CD14-positive monocyte (primary cell): ENCODE measurements around the gene RASSF7. TPM values are rescaled to one million over a fixed set of nuclear protein-coding genes. Genes with fewer than 3 reads are reported as not detected.
A peak's percentile ranks its signal among the peaks of the same experiment; 100 is the strongest.

Experiments
- DNase-seq, 3 donors: peaks; one replicate each; pipeline ENCODE4 v3.0.0-alpha.2; 2011 to 2022
- H2AFZ ChIP-seq: 2 replicates; pipeline ENCODE4 v1.6.0; 2012; ENCODE audit warnings: mild to moderate bottlenecking, low read depth, low read length, inconsistent platforms; ENCODE audit not compliant: insufficient read depth, poor library complexity, severe bottlenecking
- H3K27ac ChIP-seq, 2 donors: 1 replicate in 1 of 2; 2 replicates in 1 of 2; pipeline ENCODE4 v1.5.1; 2012 to 2013; ENCODE audit warnings: low read length in 2 of 2, control low read depth in 1 of 2, inconsistent platforms in 1 of 2, low read depth in 1 of 2, mild to moderate bottlenecking in 1 of 2
- H3K27me3 ChIP-seq, 2 donors: one replicate each; pipeline versions ENCODE4 v1.6.0 to v1.6.1; 2011 to 2013; ENCODE audit warnings: low read length in 2 of 2; ENCODE audit not compliant: control insufficient read depth in 2 of 2, insufficient read depth in 2 of 2
- H3K36me3 ChIP-seq, 2 donors: replicated peaks in 1 of 2; 1 replicate in 1 of 2; 2 replicates in 1 of 2; pipeline versions ENCODE4 v1.5.1 to v1.6.1; 2012 to 2013; ENCODE audit warnings: low read length in 2 of 2, control low read depth in 1 of 2, inconsistent platforms in 1 of 2, mild to moderate bottlenecking in 1 of 2; ENCODE audit not compliant: insufficient read depth in 2 of 2, control insufficient read depth in 1 of 2
- H3K4me1 ChIP-seq, 2 donors: 1 replicate in 1 of 2; 2 replicates in 1 of 2; pipeline versions ENCODE4 v1.5.1 to v1.6.1; 2012 to 2013; ENCODE audit warnings: low read length in 2 of 2, control low read depth in 1 of 2, inconsistent platforms in 1 of 2, mild to moderate bottlenecking in 1 of 2, moderate library complexity in 1 of 2; ENCODE audit not compliant: insufficient read depth in 2 of 2, control insufficient read depth in 1 of 2
- H3K4me2 ChIP-seq: replicated peaks from 2 replicates; pipeline ENCODE3; 2012; ENCODE audit warnings: low read length, moderate library complexity, mild to moderate bottlenecking; ENCODE audit not compliant: poor library complexity, severe bottlenecking; ENCODE audit errors: extremely low read depth
- H3K4me3 ChIP-seq, 3 experiments: fragments of 200-600 bp in 1 of 3; sonication (generic) in 1 of 3; replicated peaks in 1 of 3; 1 replicate in 2 of 3; 2 replicates in 1 of 3; pipeline ENCODE4 v1.5.1; 2011 to 2013; ENCODE audit warnings: low read length in 3 of 3, mild to moderate bottlenecking in 3 of 3, control low read depth in 2 of 3, low read depth in 2 of 3, inconsistent platforms in 1 of 3, moderate library complexity in 1 of 3
- H3K79me2 ChIP-seq: 2 replicates; pipeline ENCODE4 v1.6.0; 2012; ENCODE audit warnings: mild to moderate bottlenecking, control low read depth, inconsistent platforms, low read length, moderate library complexity; ENCODE audit not compliant: insufficient read depth
- H3K9ac ChIP-seq: 2 replicates; pipeline ENCODE4 v1.6.0; 2017; ENCODE audit warnings: low read length, mild to moderate bottlenecking; ENCODE audit not compliant: insufficient read depth, poor library complexity, severe bottlenecking
- H3K9me3 ChIP-seq, 2 donors: replicated peaks in 1 of 2; 1 replicate in 1 of 2; 2 replicates in 1 of 2; pipeline versions ENCODE4 v1.5.1 to v1.6.1; 2012 to 2013; ENCODE audit warnings: low read length in 2 of 2, control low read depth in 1 of 2; ENCODE audit not compliant: control insufficient read depth in 1 of 2, insufficient read depth in 1 of 2
- H4K20me1 ChIP-seq: 2 replicates; pipeline ENCODE4 v1.6.0; 2012; ENCODE audit warnings: mild to moderate bottlenecking, low read length, control low read depth, moderate library complexity; ENCODE audit not compliant: insufficient read depth
- H3K27ac Mint-ChIP-seq, 7 donors: one replicate each; pipeline ENCODE4 v1.8.0; 2020; ENCODE audit warnings: mild to moderate bottlenecking in 7 of 7, mixed read lengths in 7 of 7, moderate library complexity in 6 of 7, inconsistent platforms in 2 of 7
- H3K27me3 Mint-ChIP-seq, 3 donors: one replicate each; pipeline ENCODE4 v1.8.0; 2021 to 2022; ENCODE audit warnings: low read depth in 3 of 3, mild to moderate bottlenecking in 3 of 3, mixed read lengths in 3 of 3, moderate library complexity in 3 of 3, inconsistent platforms in 1 of 3
- H3K36me3 Mint-ChIP-seq, 2 donors: one replicate each; pipeline ENCODE4 v1.8.0; 2020; ENCODE audit warnings: mixed read lengths in 2 of 2, inconsistent platforms in 1 of 2, mild to moderate bottlenecking in 1 of 2
- H3K4me1 Mint-ChIP-seq: one replicate; pipeline ENCODE4 v1.8.0; 2020; ENCODE audit warnings: mild to moderate bottlenecking, mixed read lengths
- H3K4me3 Mint-ChIP-seq, 2 donors: one replicate each; pipeline ENCODE4 v1.8.0; 2020; ENCODE audit warnings: mild to moderate bottlenecking in 2 of 2, mixed read lengths in 2 of 2, moderate library complexity in 1 of 2
- H3K9me3 Mint-ChIP-seq, 7 donors: one replicate each; pipeline ENCODE4 v1.8.0; 2020 to 2022; ENCODE audit warnings: mixed read lengths in 7 of 7, mild to moderate bottlenecking in 6 of 7, moderate library complexity in 6 of 7, inconsistent platforms in 2 of 7
- CTCF ChIP-seq: fragments of 200-600 bp; IDR thresholded peaks from one replicate; pipeline ENCODE4 v1.8.0; 2022; ENCODE audit warnings: antibody characterized with exemption, mild to moderate bottlenecking
- WGBS: methylation state at CpG from one replicate; pipeline ENCODE4 v1.1.5; 2013; ENCODE audit warnings: missing lambda C conversion rate; ENCODE audit not compliant: insufficient coverage; 5-methylcytosine and 5-hydroxymethylcytosine counted together
- intact Hi-C, 2 donors: fragments of 100-400 bp; cut with micrococcal nuclease; formaldehyde crosslinking; loops; one replicate each; pipeline versions ENCODE4 v1.15.0 to v1.15.1; 2023
- polyA plus RNA-seq, 3 donors: library from polyadenylated mRNA; depleted of rRNA in 1 of 3; unstranded in 2 of 3; stranded (reverse) in 1 of 3; fragments of 300-500 nt in 2 of 3; fragments of >200 nt in 1 of 3; fragmentation: Illumina TruSeq in 2 of 3; gene quantifications; 1 replicate in 2 of 3; 2 replicates in 1 of 3; pipeline ENCODE4 v1.2.3, GENCODE V29; 2012 to 2021

Gene RASSF7
- polyA plus RNA-seq, 3 donors, result 10.0 to 26.5 (median 12.4) TPM

- Histone ChIP-seq H3K4me2 (no peak overlapping the region), H3K4me3 (no peak overlapping the region), H3K79me2 (no peaks in the 10 kb centered on the region), H3K4me1 (no peaks in the 10 kb centered on the region), H3K9me3 (no peaks in the 10 kb centered on the region), H4K20me1 (peaks cover 28% of the 10 kb centered on the region), H2AFZ (no peak overlapping the region), H3K36me3 (peaks cover 83 to 94% of the 10 kb centered on the region in 2 donors), H3K9ac (no peak overlapping the region), H3K27ac (no peak overlapping the region), H3K27me3 (no peaks in the 10 kb centered on the region)
- no peak for DNase-seq
- TF ChIP-seq CTCF, result no peak
- Mint-ChIP-seq H3K4me3 (no peak overlapping the region), H3K36me3 (peaks cover 67 to 95% of the 10 kb centered on the region in 2 donors), H3K4me1 (no peaks in the 10 kb centered on the region), H3K27me3 (peaks cover 0 to 2% (median 0%) of the 10 kb centered on the region in 3 donors), H3K9me3 (no peaks in the 10 kb centered on the region), H3K27ac (peak overlapping the region in 1 of 7 donors; percentile 15)
- 96% methylated on average over 8 of the region's 13 CpGs for WGBS
- intact Hi-C loops, result no loop called here
Measured at GRCh38 chr11:603154-603553, 42.4 kb downstream of the RASSF7 start.

- Histone ChIP-seq H3K27me3 (no peaks in the 10 kb centered on the region), H3K4me2 (no peak overlapping the region), H2AFZ (no peak overlapping the region), H3K9me3 (no peaks in the 10 kb centered on the region), H3K9ac (no peak overlapping the region), H3K36me3 (peaks cover 89 to 97% of the 10 kb centered on the region in 2 donors), H3K27ac (no peak overlapping the region), H3K4me3 (no peak overlapping the region), H3K4me1 (no peaks in the 10 kb centered on the region), H3K79me2 (no peaks in the 10 kb centered on the region), H4K20me1 (peaks cover 23% of the 10 kb centered on the region)
- H3K4me3 Mint-ChIP-seq, result peak overlapping the region in 1 of 2 donors; percentile 34
- no peaks in the 10 kb centered on the region for H3K4me1 Mint-ChIP-seq
- peak overlapping the region in 2 of 7 donors; percentile 10 to 41 for H3K27ac Mint-ChIP-seq
- TF ChIP-seq CTCF, result no peak
- no peak for DNase-seq
- H3K9me3 Mint-ChIP-seq, result no peaks in the 10 kb centered on the region
- H3K27me3 Mint-ChIP-seq, result peaks cover 0 to 2% (median 0%) of the 10 kb centered on the region in 3 donors
- WGBS, result 97% methylated on average over 28 of the region's 33 CpGs
- peaks cover 66 to 91% of the 10 kb centered on the region in 2 donors for H3K36me3 Mint-ChIP-seq
- intact Hi-C loops, result no loop called here
Measured at GRCh38 chr11:605286-606129, 44.7 kb downstream of the RASSF7 start.
